Pancreas (tissue), 10 donors: ENCODE results near the gene GABBR1. TPM values are rescaled to one million over a fixed set of nuclear protein-coding genes. Genes with fewer than 3 reads are reported as not detected.

Experiments
- ATAC-seq, 4 donors: fragments of 200-7000 bp; cut with Tn5 transposase; one replicate each; pipeline versions ENCODE4 v1.8.0 to v1.9.1; 2020; ENCODE audit warnings: mild to moderate bottlenecking in 4 of 4, moderate library complexity in 4 of 4
- DNase-seq, 6 donors: peaks; one replicate each; pipeline ENCODE4 v3.0.0-alpha.2; 2020
- FAIRE-seq: peaks from 2 replicates; lab custom pipeline; 2012; peaks lifted over from hg19 to GRCh38; lab: Jason Lieb, UNC
- H3K27ac ChIP-seq, 4 donors: fragments of 200-600 bp; sonication (generic); 1 replicate in 3 of 4; 2 replicates in 1 of 4; pipeline versions ENCODE4 v1.5.0 to v1.8.0; 2020
- H3K27me3 ChIP-seq, 4 donors: fragments of 200-600 bp; one replicate each; pipeline ENCODE4 v1.8.0; 2021
- H3K36me3 ChIP-seq, 3 donors: fragments of 200-600 bp; sonication (generic) in 1 of 3; one replicate each; pipeline versions ENCODE4 v1.5.0 to v1.8.0; 2020 to 2021
- H3K4me1 ChIP-seq, 3 donors: fragments of 200-600 bp; one replicate each; pipeline ENCODE4 v1.8.0; 2021
- H3K4me3 ChIP-seq, 4 donors: fragments of 200-600 bp; sonication (generic) in 2 of 4; one replicate each; pipeline versions ENCODE4 v1.5.0 to v1.8.0; 2020 to 2021
- H3K9me3 ChIP-seq, 4 donors: fragments of 200-600 bp; one replicate each; pipeline ENCODE4 v1.8.0; 2021
- WGBS, 2 donors: extraction: QIAGEN DNeasy Blood & Tissue Kit; methylation state at CpG; one replicate each; pipeline ENCODE4 v1.1.7; 2013; 5-methylcytosine and 5-hydroxymethylcytosine counted together
- intact Hi-C, 3 donors: fragments of 100-400 bp; cut with DNase I; formaldehyde crosslinking; loops; one replicate each; pipeline versions ENCODE4 v1.11.1 to v1.14.2; 2022
- polyA plus RNA-seq, 2 donors: library from polyadenylated mRNA; stranded (reverse); fragments of 200-250 nt; gene quantifications; one replicate each; pipeline ENCODE4 v1.2.3, GENCODE V29; 2013
- total RNA-seq, 6 donors: library from RNA; stranded (reverse); fragmentation: NEBNext Ultra II Directional in 4 of 6; extraction: Animal tissue kit (Norgen Biotek cat#: 25700) in 4 of 6; gene quantifications; one replicate each; pipeline versions ENCODE4 v1.2.1 to v1.2.4, GENCODE V29; 2021 to 2023
- TF ChIP-seq, protein P1 (sequence below), 4 donors: fragments of 200-600 bp; sonication (generic) in 3 of 4; IDR thresholded peaks; one replicate each; pipeline versions ENCODE4 v1.5.0 to v1.8.0; 2021; ENCODE audit warnings: antibody characterized with exemption in 4 of 4
- donor health status: healthy with polysubstance abuse.
- donor health status: DM: no; HTN: no; CAD: no; lungs with moderate emphysema.
- donor health status: DM: no; HTN: no; CAD: no.
- donor health status: control.
- donor health status: control.
- donor health status: Bipolar disorder and iron deficiency.
- donor health status: DM: yes; HTN: yes; CAD: no.
- donor health status: DM: no; HTN: no; CAD: no.
- donor health status: DM: no; HTN: no; CAD: no.
- donor health status: DM: yes; HTN: yes; CAD: no.

GABBR1 gene
- total RNA-seq (10 to 100 TPM in 1 of 6 donors, 1 to 10 TPM in 5; 5.2 to 21.1 (median 7.5) TPM), polyA plus RNA-seq (10 to 100 TPM; 24.1 to 26.7 TPM)

- peak; percentile 77 to 91 (median 86) for DNase-seq
- Histone ChIP-seq H3K27ac (peak within 1 kb of the TSS in 1 of 4 donors; percentile 17), H3K4me1 (peaks cover 3 to 12% (median 7%) of the 10 kb centered on the region in 3 donors), H3K4me3 (peak within 1 kb of the TSS; percentile 47 to 73 (median 59)), H3K9me3 (no peaks in the 10 kb centered on the region), H3K36me3 (no peaks in the 10 kb centered on the region), H3K27me3 (no peaks in the 10 kb centered on the region)
- intact Hi-C loops: no loop called here
- TF ChIP-seq, protein P1, sequence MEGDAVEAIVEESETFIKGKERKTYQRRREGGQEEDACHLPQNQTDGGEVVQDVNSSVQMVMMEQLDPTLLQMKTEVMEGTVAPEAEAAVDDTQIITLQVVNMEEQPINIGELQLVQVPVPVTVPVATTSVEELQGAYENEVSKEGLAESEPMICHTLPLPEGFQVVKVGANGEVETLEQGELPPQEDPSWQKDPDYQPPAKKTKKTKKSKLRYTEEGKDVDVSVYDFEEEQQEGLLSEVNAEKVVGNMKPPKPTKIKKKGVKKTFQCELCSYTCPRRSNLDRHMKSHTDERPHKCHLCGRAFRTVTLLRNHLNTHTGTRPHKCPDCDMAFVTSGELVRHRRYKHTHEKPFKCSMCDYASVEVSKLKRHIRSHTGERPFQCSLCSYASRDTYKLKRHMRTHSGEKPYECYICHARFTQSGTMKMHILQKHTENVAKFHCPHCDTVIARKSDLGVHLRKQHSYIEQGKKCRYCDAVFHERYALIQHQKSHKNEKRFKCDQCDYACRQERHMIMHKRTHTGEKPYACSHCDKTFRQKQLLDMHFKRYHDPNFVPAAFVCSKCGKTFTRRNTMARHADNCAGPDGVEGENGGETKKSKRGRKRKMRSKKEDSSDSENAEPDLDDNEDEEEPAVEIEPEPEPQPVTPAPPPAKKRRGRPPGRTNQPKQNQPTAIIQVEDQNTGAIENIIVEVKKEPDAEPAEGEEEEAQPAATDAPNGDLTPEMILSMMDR (IDR thresholded peaks at IDR 0.05): no peak
- 1% methylated on average over 35 to 57 of the region's 57 CpGs for WGBS, 2 donors
- FAIRE-seq: no peak
- ATAC-seq: peak; percentile 92 to 96 (median 95)
These were observed at the start of gene GABBR1 for GRCh38 chr6:29632789-29633533. TSS of gene GABBR1 (minus strand) at chr6:29633183. CDS start at chr6:29632385, 798 bp downstream.

- H3K27ac ChIP-seq: no peak overlapping the region
- FAIRE-seq (no peak), ATAC-seq (no peak), DNase-seq (no peak)
- WGBS, 2 donors: 82 to 85% methylated on average over 8 of the region's 8 CpGs
- no peaks in the 10 kb centered on the region for H3K9me3 ChIP-seq
- intact Hi-C loops: no loop called here
- H3K4me3 ChIP-seq: no peak overlapping the region
- TF ChIP-seq, protein P1 (IDR thresholded peaks at IDR 0.05): no peak
- no peaks in the 10 kb centered on the region for H3K36me3 ChIP-seq
- H3K27me3 ChIP-seq: peaks cover 0 to 3% (median 0%) of the 10 kb centered on the region in 4 donors
- no peaks in the 10 kb centered on the region for H3K4me1 ChIP-seq
These were observed 48.8 kb upstream of the GABBR1 start for GRCh38 chr6:29681811-29682210.

- Histone ChIP-seq H3K9me3 (no peaks in the 10 kb centered on the region), H3K4me1 (no peaks in the 10 kb centered on the region), H3K27ac (no peak within 1 kb of the TSS), H3K36me3 (no peaks in the 10 kb centered on the region), H3K27me3 (peaks cover 0 to 3% (median 0%) of the 10 kb centered on the region in 4 donors), H3K4me3 (no peak within 1 kb of the TSS)
- FAIRE-seq: no peak
- ATAC-seq: no peak
- no peak for DNase-seq
- TF ChIP-seq, protein P1 (IDR thresholded peaks at IDR 0.05): no peak
- intact Hi-C loops: no loop called here
- 42 to 70% methylated on average over 29 to 31 of the region's 31 CpGs for WGBS, 2 donors
These were observed 47.9 kb upstream of the GABBR1 start, which contains the start of gene ZFP57 for GRCh38 chr6:29680904-29681303. TSS of gene ZFP57 (minus strand) at chr6:29681152. CDS start at chr6:29677003, 4,149 bp downstream.

GRCh38 chr6:29680416-29680815, 47.4 kb upstream of the GABBR1 start:
- FAIRE-seq: no peak
- intact Hi-C loops: no loop called here
- Histone ChIP-seq H3K9me3 (no peaks in the 10 kb centered on the region), H3K27ac (no peak overlapping the region), H3K4me1 (no peaks in the 10 kb centered on the region), H3K36me3 (no peaks in the 10 kb centered on the region), H3K27me3 (peaks cover 0 to 3% (median 0%) of the 10 kb centered on the region in 4 donors), H3K4me3 (no peak overlapping the region)
- TF ChIP-seq, protein P1 (IDR thresholded peaks at IDR 0.05): no peak
- no peak for ATAC-seq
- 51 to 84% methylated on average over 24 of the region's 24 CpGs for WGBS, 2 donors
- no peak for DNase-seq

DNA sequence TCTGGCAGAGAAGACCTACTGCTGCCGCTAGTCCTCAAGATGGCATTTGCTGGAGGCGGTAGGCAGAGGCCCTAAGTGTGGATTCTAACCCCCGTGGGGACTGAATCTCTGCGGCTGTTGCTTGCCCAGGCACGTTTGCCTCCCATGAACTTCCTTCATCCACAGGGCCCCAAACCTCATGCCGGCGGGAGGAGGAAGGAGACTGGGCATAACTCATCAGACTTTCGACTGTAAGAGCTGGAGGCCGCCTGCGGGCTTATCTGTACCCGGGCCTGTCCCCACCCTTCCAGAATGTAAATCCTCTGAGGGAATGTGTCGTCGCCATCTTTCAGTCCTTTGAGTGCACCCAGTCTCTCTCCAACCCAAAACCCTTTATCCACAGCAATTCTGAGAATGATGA, 47.0 kb upstream of the GABBR1 start:
- ATAC-seq (no peak), FAIRE-seq (no peak), DNase-seq (no peak)
- no peaks in the 10 kb centered on the region for H3K4me1 ChIP-seq
- H3K27me3 ChIP-seq: no peaks in the 10 kb centered on the region
- TF ChIP-seq, protein P1 (IDR thresholded peaks at IDR 0.05): no peak
- no peaks in the 10 kb centered on the region for H3K9me3 ChIP-seq
- H3K36me3 ChIP-seq: no peaks in the 10 kb centered on the region
- intact Hi-C loops: no loop called here
- H3K27ac ChIP-seq: no peak overlapping the region
- no peak overlapping the region for H3K4me3 ChIP-seq
- WGBS, 2 donors: 74 to 80% methylated on average over 13 of the region's 13 CpGs
